Measurements from ENCODE around the gene ST3GAL2.
"Not testable (repeated sequence)": the region's sequence is repeated elsewhere in the genome, so short reads cannot be mapped to it uniquely, and the experiment has no call there.

The ST3GAL2 gene

GRCh38 chr16:70413572-70413971 is 25.3 kb downstream of the ST3GAL2 start:
- not testable (repeated sequence) for DNase-seq

- DNase-seq: no peak
Observed at GRCh38 chr16:70412385-70412784, 26.5 kb downstream of the ST3GAL2 start.

GRCh38 chr16:70410734-70411133 is 28.2 kb downstream of the ST3GAL2 start:
- DNase-seq: no peak

GRCh38 chr16:70407811-70408274 is 31.1 kb downstream of the ST3GAL2 start:
- no peak for DNase-seq

- not testable (repeated sequence) for DNase-seq
Observed at GRCh38 chr16:70406104-70406503, 32.8 kb downstream of the ST3GAL2 start.

GRCh38 chr16:70402916-70403659 is 35.8 kb downstream of the ST3GAL2 start:
- no peak for DNase-seq

GRCh38 chr16:70399951-70400350 is 38.9 kb downstream of the ST3GAL2 start:
- DNase-seq: no peak

GRCh38 chr16:70399381-70399780 is 39.5 kb downstream of the ST3GAL2 start:
- no peak for DNase-seq

- DNase-seq: no peak
Observed at GRCh38 chr16:70398177-70398743, 40.6 kb downstream of the ST3GAL2 start.

GRCh38 chr16:70396246-70396904 is 42.5 kb downstream of the ST3GAL2 start:
- no peak for DNase-seq

- no peak for DNase-seq
Observed at GRCh38 chr16:70395345-70395901, 43.5 kb downstream of the ST3GAL2 start.

- no peak for DNase-seq
Observed at GRCh38 chr16:70394853-70395252, 44.0 kb downstream of the ST3GAL2 start.

- DNase-seq: no peak
Observed at GRCh38 chr16:70393662-70394061, 45.2 kb downstream of the ST3GAL2 start.

- no peak for DNase-seq
Observed at GRCh38 chr16:70392606-70393005, 46.3 kb downstream of the ST3GAL2 start.

GRCh38 chr16:70391881-70392481 is 46.9 kb downstream of the ST3GAL2 start:
- no peak for DNase-seq

- no peak for DNase-seq
Observed at GRCh38 chr16:70391446-70391845, 47.5 kb downstream of the ST3GAL2 start.

- DNase-seq: no peak
Observed at GRCh38 chr16:70390774-70391173, 48.1 kb downstream of the ST3GAL2 start.

- no peak for DNase-seq
Observed at GRCh38 chr16:70388006-70388680, 50.8 kb downstream of the ST3GAL2 start.

- not testable (repeated sequence) for DNase-seq
Observed at GRCh38 chr16:70386289-70386986, 52.5 kb downstream of the ST3GAL2 start.

- DNase-seq: no peak
Observed at GRCh38 chr16:70383421-70383960, 55.4 kb downstream of the ST3GAL2 start.

GRCh38 chr16:70381604-70382342 is 57.1 kb downstream of the ST3GAL2 start:
- no peak for DNase-seq
